ENCODE results near the gene BOD1L1. TPM values are rescaled to one million over a fixed set of nuclear protein-coding genes. Genes with fewer than 3 reads are reported as not detected.

Gene BOD1L1
- 10 to 100 TPM; 32.4 to 42.7 TPM for total RNA-seq

DNA sequence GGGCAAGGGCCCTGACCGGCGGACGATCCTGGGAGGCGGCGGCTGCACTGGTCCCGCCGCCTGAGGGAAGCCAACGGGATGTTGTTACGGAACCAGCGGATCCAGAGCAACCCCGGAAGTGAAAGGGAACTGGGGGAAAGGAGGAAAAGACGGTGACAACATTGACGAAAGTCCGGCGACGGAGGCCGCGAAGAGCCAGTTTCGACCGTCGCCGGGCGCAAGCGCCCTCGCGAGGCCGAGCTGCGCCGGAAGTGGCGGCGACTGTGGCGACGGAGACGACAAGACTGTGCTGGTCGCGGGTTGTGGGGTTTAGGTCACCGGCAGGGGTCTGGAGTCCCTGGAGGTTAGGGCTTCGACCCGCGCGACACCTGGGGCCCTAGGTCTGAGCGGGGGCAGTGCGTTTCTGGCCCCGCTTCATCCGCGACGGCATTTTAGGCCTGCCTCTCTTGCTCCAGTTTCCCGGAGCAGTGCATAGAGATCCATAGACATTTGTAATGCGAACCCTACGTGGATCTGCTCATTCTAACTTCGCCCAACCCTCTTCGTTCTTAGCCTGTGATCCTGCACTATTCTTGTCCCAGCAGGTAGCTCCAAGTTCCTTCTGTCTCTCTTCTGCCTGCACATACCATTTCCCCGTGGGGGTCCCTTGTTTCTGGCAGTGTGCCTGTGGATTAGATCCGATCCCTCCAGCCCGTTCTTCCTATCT is at the start of gene BOD1L1:
Gene BOD1L1, minus strand, starts transcription at position 120 of the 706 bp plus-strand sequence. CDS start 138 bp downstream, outside the sequence.
- H3K27me3 Mint-ChIP-seq = no peaks in the 10 kb centered on the region

GRCh38 chr4:13674971-13675370 is 47.4 kb upstream of the BOD1L1 start:
- H3K4me3 Mint-ChIP-seq = no peak overlapping the region

More for the DNA sequence above, at the start of gene BOD1L1:
- H3K36me3 Mint-ChIP-seq (ENCODE audit: low read depth) = no peaks in the 10 kb centered on the region
- DNase-seq = peak; percentile 89
- ATAC-seq = peak; percentile 79
- intact Hi-C loops (cut with DNase I, micrococcal nuclease) = loop anchor here (1.0 to 5.0 kb wide), 5 partner anchors 27 to 1376 kb away; partner anchors contain the start of genes RAB28 (in 2 of the 2) and CPEB2 (in 1 of the 2)
- H3K4me1 Mint-ChIP-seq = peaks cover 43% of the 10 kb centered on the region
- no peaks in the 10 kb centered on the region for H3K9me3 Mint-ChIP-seq (ENCODE audit: low read depth)
- peak within 1 kb of the TSS; percentile 91 for H3K27ac Mint-ChIP-seq
- H3K4me3 Mint-ChIP-seq = peak within 1 kb of the TSS; percentile 80
- ChIA-PET POLR2A (no interaction called here), CTCF (interaction anchor here (0.7 to 3.4 kb wide), 5 partner anchors 11 to 261 kb away, joined by 3 to 24 read pairs (median 5); no protein-coding TSS in a partner anchor)

GRCh38 chr4:13673167-13673566 is 45.6 kb upstream of the BOD1L1 start:
- H3K27me3 Mint-ChIP-seq = peaks cover 12% of the 10 kb centered on the region
- no peak for DNase-seq
- H3K9me3 Mint-ChIP-seq (ENCODE audit: low read depth) = peaks cover 14% of the 10 kb centered on the region
- CTCF ChIA-PET = interaction anchor here (0.6 to 0.7 kb wide), 2 partner anchors 19 to 736 kb away, joined by 3 read pairs; no protein-coding TSS in a partner anchor
- intact Hi-C loops (cut with DNase I, micrococcal nuclease) = no loop called here
- no peak overlapping the region for H3K4me3 Mint-ChIP-seq
- no peaks in the 10 kb centered on the region for H3K36me3 Mint-ChIP-seq (ENCODE audit: low read depth)
- ATAC-seq = no peak
- no peak overlapping the region for H3K27ac Mint-ChIP-seq
- POLR2A ChIA-PET = no interaction called here
- no peaks in the 10 kb centered on the region for H3K4me1 Mint-ChIP-seq

More at GRCh38 chr4:13674971-13675370, 47.4 kb upstream of the BOD1L1 start:
- H3K27me3 Mint-ChIP-seq = peaks cover 9% of the 10 kb centered on the region
- H3K4me1 Mint-ChIP-seq = no peaks in the 10 kb centered on the region
- CTCF ChIA-PET = no interaction called here
- no peak for ATAC-seq
- H3K27ac Mint-ChIP-seq = no peak overlapping the region
- no peaks in the 10 kb centered on the region for H3K36me3 Mint-ChIP-seq (ENCODE audit: low read depth)
- DNase-seq = no peak
- H3K9me3 Mint-ChIP-seq (ENCODE audit: low read depth) = peaks cover 25% of the 10 kb centered on the region
- POLR2A ChIA-PET = no interaction called here
- intact Hi-C loops (cut with DNase I, micrococcal nuclease) = no loop called here

DNA sequence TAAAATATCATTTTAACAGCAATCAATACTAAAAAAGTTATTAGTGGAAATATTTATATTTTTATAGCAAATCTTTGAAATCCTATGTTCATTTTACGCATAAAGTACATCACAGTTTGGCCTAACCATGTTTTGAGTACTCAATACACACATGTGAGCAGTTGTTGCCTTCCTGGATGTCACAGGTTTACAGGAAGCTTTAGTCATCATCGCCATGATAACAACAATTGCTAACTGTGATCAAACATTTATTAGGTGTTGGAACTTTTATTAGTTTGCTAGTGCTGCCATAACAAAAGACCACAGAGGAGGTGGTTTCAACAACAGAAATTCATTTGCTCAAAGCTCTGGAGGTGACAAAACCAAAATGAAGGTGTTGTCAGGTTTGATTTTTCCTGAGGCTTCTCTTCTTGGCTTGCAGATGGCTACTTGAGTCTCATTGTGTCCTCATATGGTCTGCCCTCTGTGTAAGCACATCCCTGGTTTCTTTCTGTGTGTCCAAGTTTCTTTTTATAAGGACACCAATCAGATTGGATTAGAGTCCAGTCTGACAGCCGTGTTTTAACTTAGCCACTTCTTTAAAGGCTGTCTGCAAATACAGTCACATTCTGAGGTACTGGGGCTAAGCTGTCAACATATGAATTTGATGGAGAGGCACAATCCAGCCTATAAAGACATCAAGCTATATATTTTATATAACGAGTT is 43.1 kb upstream of the BOD1L1 start:
- ChIA-PET CTCF (interaction anchor here (3.2 kb wide), 1 partner anchor 16 kb away, joined by 10 read pairs; no protein-coding TSS in a partner anchor), POLR2A (no interaction called here)
- ATAC-seq = no peak
- no peak for DNase-seq
- no peaks in the 10 kb centered on the region for H3K36me3 Mint-ChIP-seq (ENCODE audit: low read depth)
- no peak overlapping the region for H3K4me3 Mint-ChIP-seq
- H3K27me3 Mint-ChIP-seq = peaks cover 12% of the 10 kb centered on the region
- H3K9me3 Mint-ChIP-seq (ENCODE audit: low read depth) = peaks cover 6% of the 10 kb centered on the region
- no peak overlapping the region for H3K27ac Mint-ChIP-seq
- H3K4me1 Mint-ChIP-seq = no peaks in the 10 kb centered on the region
- intact Hi-C loops (cut with DNase I, micrococcal nuclease) = no loop called here

DNA sequence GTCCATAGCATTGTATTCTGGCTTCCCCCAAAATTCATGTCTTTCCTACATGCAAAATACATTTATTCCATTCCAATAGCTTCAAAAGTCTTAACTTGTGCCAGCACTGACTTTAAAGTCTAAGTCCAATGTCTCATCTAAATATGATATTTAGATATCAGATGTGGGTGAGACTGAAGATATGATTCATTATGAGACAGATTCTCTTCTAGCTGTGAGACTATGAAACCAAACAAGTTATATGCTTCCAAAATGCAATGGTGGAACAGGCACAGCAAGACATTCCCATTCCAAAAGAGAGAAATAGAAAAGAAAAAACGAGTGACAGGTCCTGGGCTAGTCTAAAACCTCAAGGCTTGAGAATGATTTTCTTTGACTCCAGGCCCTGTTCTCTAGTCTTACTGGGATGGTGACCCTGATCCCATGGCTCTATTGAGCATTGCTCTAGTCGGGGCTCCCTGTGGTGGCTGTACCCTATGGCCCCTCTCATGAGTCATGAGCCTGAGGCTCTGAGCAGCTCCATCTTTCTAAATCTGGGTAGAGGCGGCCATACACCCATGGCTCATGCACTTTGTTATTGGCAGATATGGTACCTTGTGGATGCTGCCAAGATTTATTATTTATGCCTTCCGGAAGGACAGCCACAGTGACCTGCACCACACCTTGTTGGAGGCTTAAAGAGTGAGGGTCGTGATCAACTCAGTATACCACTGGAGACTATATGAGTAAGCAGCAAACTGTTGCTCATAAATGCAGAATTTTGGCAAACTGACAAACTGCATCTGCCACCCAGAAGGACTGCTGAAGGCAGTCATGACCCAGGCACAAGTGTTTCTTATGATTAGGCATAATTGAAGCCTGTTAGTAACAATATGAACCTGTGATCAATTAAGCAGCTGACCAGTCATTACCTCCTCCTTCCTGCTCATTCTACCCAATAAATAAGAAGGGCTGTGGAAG is 38.5 kb upstream of the BOD1L1 start:
- intact Hi-C loops (cut with DNase I, micrococcal nuclease) = no loop called here
- Mint-ChIP-seq H3K27me3 (peaks cover 2% of the 10 kb centered on the region), H3K36me3 (ENCODE audit: low read depth) (no peaks in the 10 kb centered on the region), H3K4me3 (no peak overlapping the region), H3K4me1 (no peaks in the 10 kb centered on the region), H3K9me3 (ENCODE audit: low read depth) (no peaks in the 10 kb centered on the region), H3K27ac (no peak overlapping the region)
- no peak for DNase-seq
- POLR2A ChIA-PET = no interaction called here
- CTCF ChIA-PET = interaction anchor here (0.6 kb wide), 1 partner anchor 1938 kb away, joined by 3 read pairs; no protein-coding TSS in a partner anchor
- ATAC-seq = no peak

DNA sequence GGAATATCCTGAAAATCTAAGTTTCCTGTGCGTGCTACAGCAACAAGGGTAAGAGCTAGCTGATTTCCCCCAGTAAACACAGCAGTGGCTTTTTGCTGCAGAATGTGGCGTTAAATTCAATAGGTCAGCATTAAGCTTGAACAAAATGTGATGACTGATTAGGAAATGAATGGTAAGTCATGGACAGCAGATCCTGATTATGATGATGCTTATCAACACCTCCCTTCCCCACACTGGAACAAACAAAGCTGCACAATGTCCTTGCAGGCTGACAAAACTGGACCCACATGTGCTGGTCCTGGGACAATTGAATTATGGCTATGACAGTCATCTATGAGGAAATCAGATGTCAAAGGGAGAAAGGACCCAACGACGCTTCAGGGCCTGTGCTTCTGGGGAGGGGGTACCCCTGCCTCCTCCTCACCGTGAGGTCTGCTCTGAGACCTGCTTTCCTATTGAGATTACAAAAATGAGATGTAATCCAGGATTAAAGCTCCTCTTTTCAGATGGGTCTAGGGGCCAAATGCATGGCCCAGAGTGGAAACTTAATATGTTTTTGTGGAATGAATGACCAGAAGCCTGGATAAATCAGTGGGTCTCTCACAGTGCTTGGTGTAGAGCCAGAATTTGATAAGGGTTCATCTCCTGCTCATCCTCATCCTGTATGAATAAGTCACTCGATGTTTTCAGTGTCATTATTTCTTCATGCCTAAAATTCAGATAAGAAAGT is 32.0 kb upstream of the BOD1L1 start:
- no peak for DNase-seq
- H3K27ac Mint-ChIP-seq = no peak overlapping the region
- ChIA-PET POLR2A (no interaction called here), CTCF (interaction anchor here (0.7 to 0.8 kb wide), 2 partner anchors 49 to 1308 kb away, joined by 3 read pairs; no protein-coding TSS in a partner anchor)
- H3K9me3 Mint-ChIP-seq (ENCODE audit: low read depth) = no peaks in the 10 kb centered on the region
- H3K36me3 Mint-ChIP-seq (ENCODE audit: low read depth) = no peaks in the 10 kb centered on the region
- intact Hi-C loops (cut with DNase I, micrococcal nuclease) = loop anchor here (5.0 to 10.0 kb wide), 8 partner anchors 235 to 1995 kb away; partner anchors contain the start of genes CPEB2 (in 1 of the 2) and FBXL5 (in 1 of the 2)
- no peak for ATAC-seq
- H3K27me3 Mint-ChIP-seq = peaks cover 5% of the 10 kb centered on the region
- no peak overlapping the region for H3K4me3 Mint-ChIP-seq
- H3K4me1 Mint-ChIP-seq = peaks cover 11% of the 10 kb centered on the region

DNA sequence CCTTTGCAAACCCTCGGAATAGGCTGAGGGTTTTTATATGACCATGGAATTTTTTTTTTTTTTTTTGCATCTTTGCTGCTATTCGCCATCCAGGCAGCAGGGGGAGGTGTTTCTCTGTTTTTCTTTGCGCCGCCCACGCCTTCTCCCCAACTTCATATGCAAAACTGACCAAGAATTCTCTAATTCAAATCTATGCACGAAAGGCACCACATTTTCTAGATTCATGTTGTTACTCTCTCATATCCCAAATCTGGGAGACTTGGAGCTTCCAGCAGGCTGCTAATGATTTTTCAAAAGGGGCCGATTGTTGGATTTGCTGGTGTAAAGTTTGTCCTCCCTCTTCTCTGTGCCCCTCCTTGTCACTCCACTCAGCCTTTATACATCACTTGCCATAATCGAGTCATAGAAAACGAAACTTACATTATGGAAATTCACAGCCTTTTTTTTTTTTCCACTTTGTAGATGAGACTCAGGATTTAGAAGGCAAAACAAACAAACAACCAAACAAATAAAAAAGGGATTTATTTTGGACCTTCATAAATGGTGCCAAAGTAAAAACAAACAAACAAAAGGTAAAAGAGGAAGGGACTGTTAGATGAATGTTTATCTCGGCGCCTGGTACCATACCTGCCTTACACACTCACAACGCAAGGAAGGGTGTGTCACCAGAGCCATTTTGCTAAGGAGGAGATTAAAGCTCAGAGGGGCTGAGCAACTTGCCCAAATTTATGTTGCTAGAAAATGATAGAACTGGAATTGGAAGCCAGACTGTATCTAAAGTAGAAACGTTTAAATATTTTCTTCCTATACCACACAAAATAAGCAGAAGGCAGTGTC is 29.3 kb upstream of the BOD1L1 start:
- Mint-ChIP-seq H3K27me3 (peaks cover 5% of the 10 kb centered on the region), H3K9me3 (ENCODE audit: low read depth) (no peaks in the 10 kb centered on the region), H3K36me3 (ENCODE audit: low read depth) (no peaks in the 10 kb centered on the region), H3K4me1 (peaks cover 12% of the 10 kb centered on the region), H3K27ac (peak overlapping the region; percentile 63), H3K4me3 (peak overlapping the region; percentile 61)
- peak; percentile 57 for ATAC-seq
- DNase-seq = peak; percentile 86
- POLR2A ChIA-PET = no interaction called here
- CTCF ChIA-PET = interaction anchor here (0.6 to 2.1 kb wide), 8 partner anchors 12 to 913 kb away, joined by 3 to 9 read pairs (median 3); partner anchors contain the start of gene BOD1L1
- intact Hi-C loops (cut with DNase I, micrococcal nuclease) = loop anchor here (2.0 to 10.0 kb wide), 11 partner anchors 236 to 1998 kb away; partner anchors contain the start of genes CPEB2 (in 1 of the 2) and FBXL5 (in 1 of the 2)

GRCh38 chr4:13654162-13654797 is 26.8 kb upstream of the BOD1L1 start:
- peaks cover 13% of the 10 kb centered on the region for H3K27me3 Mint-ChIP-seq
- ATAC-seq = peak; percentile 91
- H3K27ac Mint-ChIP-seq = no peak overlapping the region
- no peaks in the 10 kb centered on the region for H3K36me3 Mint-ChIP-seq (ENCODE audit: low read depth)
- H3K9me3 Mint-ChIP-seq (ENCODE audit: low read depth) = no peaks in the 10 kb centered on the region
- intact Hi-C loops (cut with DNase I, micrococcal nuclease) = loop anchor here (1.0 to 10.0 kb wide), 9 partner anchors 27 to 2001 kb away; partner anchors contain the start of genes CPEB2 (in 2 of the 2), BOD1L1 (in 1 of the 2) and FBXL5 (in 1 of the 2)
- peak overlapping the region; percentile 66 for H3K4me3 Mint-ChIP-seq
- ChIA-PET POLR2A (interaction anchor here (0.6 kb wide), 1 partner anchor 522 kb away, joined by 8 read pairs; no protein-coding TSS in a partner anchor), CTCF (interaction anchor here (0.5 to 2.0 kb wide), 22 partner anchors 8 to 1543 kb away, joined by 3 to 24 read pairs (median 3); partner anchors contain the start of gene BOD1L1)
- DNase-seq = peak; percentile 90
- H3K4me1 Mint-ChIP-seq = peaks cover 12% of the 10 kb centered on the region

DNA sequence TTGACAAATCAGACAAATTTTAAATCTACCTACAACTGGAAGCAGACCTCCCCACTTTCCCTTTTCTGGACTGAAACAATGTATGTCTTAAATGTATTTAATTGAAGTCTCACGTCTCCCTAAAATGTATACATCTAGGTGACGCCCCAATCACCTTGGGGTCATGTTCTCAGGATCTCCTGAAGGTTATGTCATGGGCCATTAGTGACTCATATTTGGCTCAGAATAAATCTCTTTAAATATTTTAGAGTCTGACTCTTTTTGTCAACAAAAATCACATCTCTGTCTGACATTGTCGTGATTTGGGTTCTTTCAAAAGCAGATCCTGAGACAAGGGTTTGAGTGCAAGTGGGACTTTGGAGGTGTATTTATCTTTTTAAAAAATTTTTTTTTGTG is 26.2 kb upstream of the BOD1L1 start:
- H3K9me3 Mint-ChIP-seq (ENCODE audit: low read depth) = no peaks in the 10 kb centered on the region
- DNase-seq = no peak
- intact Hi-C loops (cut with DNase I, micrococcal nuclease) = loop anchor here (1.0 to 10.0 kb wide), 9 partner anchors 26 to 2001 kb away; partner anchors contain the start of genes CPEB2 (in 2 of the 2), BOD1L1 (in 1 of the 2) and FBXL5 (in 1 of the 2)
- no peak for ATAC-seq
- H3K27me3 Mint-ChIP-seq = peaks cover 18% of the 10 kb centered on the region
- ChIA-PET POLR2A (interaction anchor here (0.6 kb wide), 1 partner anchor 522 kb away, joined by 8 read pairs; no protein-coding TSS in a partner anchor), CTCF (interaction anchor here (0.6 to 2.0 kb wide), 14 partner anchors 8 to 1543 kb away, joined by 3 to 24 read pairs (median 4); partner anchors contain the start of gene BOD1L1)
- H3K4me1 Mint-ChIP-seq = peaks cover 12% of the 10 kb centered on the region
- H3K4me3 Mint-ChIP-seq = peak overlapping the region; percentile 66
- no peak overlapping the region for H3K27ac Mint-ChIP-seq
- no peaks in the 10 kb centered on the region for H3K36me3 Mint-ChIP-seq (ENCODE audit: low read depth)

Data from activated CD4-positive, alpha-beta T cell treated with anti-CD3 and anti-CD28 coated beads for 36 hours (primary cell).